ENCODE data around the gene KLHL24.

- TF ChIP-seq, protein P1, sequence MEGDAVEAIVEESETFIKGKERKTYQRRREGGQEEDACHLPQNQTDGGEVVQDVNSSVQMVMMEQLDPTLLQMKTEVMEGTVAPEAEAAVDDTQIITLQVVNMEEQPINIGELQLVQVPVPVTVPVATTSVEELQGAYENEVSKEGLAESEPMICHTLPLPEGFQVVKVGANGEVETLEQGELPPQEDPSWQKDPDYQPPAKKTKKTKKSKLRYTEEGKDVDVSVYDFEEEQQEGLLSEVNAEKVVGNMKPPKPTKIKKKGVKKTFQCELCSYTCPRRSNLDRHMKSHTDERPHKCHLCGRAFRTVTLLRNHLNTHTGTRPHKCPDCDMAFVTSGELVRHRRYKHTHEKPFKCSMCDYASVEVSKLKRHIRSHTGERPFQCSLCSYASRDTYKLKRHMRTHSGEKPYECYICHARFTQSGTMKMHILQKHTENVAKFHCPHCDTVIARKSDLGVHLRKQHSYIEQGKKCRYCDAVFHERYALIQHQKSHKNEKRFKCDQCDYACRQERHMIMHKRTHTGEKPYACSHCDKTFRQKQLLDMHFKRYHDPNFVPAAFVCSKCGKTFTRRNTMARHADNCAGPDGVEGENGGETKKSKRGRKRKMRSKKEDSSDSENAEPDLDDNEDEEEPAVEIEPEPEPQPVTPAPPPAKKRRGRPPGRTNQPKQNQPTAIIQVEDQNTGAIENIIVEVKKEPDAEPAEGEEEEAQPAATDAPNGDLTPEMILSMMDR (IDR thresholded peaks at IDR 0.05): no peak
- TF ChIP-seq POLR2A (IDR thresholded peaks at IDR 0.05): no peak
Observed at GRCh38 chr3:183644244-183644643, 8.8 kb downstream of the KLHL24 start.

Measured in testis (tissue), 2 donors.